Epithelial cell of esophagus (primary cell): ENCODE data around the gene TNS3.
A peak's percentile ranks its signal among the peaks of the same experiment; 100 is the strongest.

Experiments used
- DNase-seq: peaks from one replicate; pipeline ENCODE4 v3.0.0; 2010; ENCODE audit warnings: low read depth
- H3K4me3 ChIP-seq: 2 replicates; pipeline ENCODE4 v1.5.1; 2011; ENCODE audit warnings: mild to moderate bottlenecking, low read length, control low read depth
- CTCF ChIP-seq: IDR thresholded peaks from 2 replicates; pipeline ENCODE4 v1.5.1; 2011; ENCODE audit warnings: low read depth, mild to moderate bottlenecking, low read length, control low read depth, inconsistent platforms; ENCODE audit not compliant: insufficient read depth; ENCODE audit errors: missing control alignments

Gene TNS3

GRCh38 chr7:47332681-47333553 is 249.0 kb downstream of the TNS3 start:
- no peak overlapping the region for H3K4me3 ChIP-seq
- no peak for TF ChIP-seq CTCF
- DNase-seq = peak; percentile 19

DNA sequence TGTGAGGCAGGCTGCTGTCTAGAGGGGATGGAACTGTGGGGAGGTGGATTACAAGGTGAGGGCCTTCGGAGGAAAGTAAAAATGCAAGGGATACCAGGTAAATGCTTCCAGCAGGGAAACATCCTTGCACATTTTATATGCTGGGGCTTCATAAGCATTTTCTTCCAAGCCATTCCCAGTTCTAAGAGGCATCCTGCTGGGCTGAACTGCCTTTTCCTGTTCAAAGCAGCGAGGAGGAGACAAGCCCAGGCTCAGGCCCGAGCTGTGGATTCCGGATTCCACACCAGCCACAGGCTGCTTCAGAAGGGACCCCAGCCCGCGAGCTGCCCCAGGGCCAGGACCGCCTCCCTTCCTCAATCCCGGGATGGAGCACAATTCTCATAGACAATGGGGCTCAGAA is 249.7 kb downstream of the TNS3 start:
- H3K4me3 ChIP-seq = no peak overlapping the region
- DNase-seq = peak; percentile 38
- TF ChIP-seq CTCF = no peak

DNA sequence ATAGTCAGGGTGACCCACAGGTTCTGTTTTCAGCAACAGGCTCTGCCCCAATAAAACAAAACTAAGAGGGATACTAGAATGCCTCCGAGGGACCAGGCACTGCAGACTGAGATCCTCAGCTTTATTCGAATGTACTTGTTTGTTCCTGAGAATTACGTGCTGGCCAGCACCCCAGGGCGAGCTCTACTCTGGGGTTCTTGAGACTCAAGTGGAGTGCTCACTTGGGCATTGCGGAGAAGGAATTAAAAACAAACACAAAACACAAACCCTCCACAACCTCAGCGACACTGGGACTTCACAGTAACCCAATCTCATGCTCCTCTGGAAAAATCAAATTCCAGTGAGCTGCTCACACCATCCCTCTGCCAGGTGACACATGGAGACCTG is 250.7 kb downstream of the TNS3 start:
- TF ChIP-seq CTCF = no peak
- no peak overlapping the region for H3K4me3 ChIP-seq
- DNase-seq = no peak

DNA sequence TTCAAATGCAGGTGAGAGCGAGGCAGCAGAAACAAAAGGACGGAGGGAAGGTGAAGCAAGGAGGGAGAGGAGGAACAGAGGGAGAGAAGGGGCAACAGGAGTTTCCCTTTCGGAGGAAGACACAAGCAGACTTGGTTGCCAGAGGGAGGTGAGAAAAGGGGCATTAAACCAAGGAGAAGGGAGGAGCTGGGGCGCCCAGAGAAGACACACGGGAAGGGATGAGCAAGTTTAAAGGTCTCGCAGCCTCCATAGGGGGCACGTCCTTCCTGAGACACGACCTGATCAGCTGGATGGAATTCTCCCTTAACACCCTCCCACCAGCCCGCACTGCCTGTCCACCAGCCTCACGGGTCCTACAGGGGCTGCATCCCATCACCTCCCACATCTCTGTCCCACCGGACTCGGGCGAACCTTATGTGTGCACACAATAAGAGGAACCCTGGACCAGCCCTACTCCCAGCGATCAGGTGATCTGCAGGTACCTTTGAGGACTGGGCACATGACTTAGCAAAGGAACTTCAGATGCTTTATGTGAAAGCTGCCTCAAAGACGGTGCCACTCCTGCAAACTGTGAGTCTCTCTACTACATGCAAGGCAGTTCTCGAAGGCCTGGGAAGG is 251.2 kb downstream of the TNS3 start:
- TF ChIP-seq CTCF = no peak
- H3K4me3 ChIP-seq = no peak overlapping the region
- no peak for DNase-seq

- TF ChIP-seq CTCF = no peak
- H3K4me3 ChIP-seq = no peak overlapping the region
- DNase-seq = no peak
These were observed 251.9 kb downstream of the TNS3 start for GRCh38 chr7:47330026-47330425.

DNA sequence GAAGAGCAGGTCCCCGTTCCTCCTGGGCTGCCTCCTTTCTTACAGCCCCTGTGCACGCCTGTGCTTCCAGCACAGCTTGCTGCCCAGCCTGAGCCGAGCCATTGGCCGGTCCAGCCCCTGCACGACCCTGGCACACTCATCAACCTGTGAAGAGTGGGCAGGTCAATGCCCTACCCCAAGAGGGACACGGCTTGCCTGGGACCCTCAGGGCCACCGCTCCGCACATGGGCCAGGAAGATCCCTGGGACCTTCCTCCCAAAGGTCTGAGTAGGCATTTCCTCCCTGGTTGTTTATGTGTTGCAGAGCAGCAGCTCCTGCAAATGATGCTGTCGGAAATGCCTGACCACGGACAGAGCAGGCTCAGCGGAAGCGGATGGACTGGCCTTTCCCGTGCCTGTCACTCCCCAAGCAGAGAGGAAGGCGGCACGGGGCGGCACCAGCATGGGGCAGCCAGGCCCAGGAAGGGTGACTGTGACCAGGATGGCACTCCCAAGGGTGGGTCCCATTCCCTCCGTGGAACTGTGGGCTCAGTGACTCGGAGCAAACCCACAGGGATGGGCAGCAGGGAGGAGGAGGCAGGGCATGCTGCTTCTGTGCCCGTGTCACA is 252.5 kb downstream of the TNS3 start:
- no peak for DNase-seq
- H3K4me3 ChIP-seq = no peak overlapping the region
- TF ChIP-seq CTCF = no peak
